GM18870 (cell line): ENCODE measurements around the gene DISP3.

ENCODE experiments used
- ATAC-seq: cut with Tn5 transposase; IDR thresholded peaks from one replicate; pipeline ENCODE4 v1.9.1; 2021; ENCODE audit warnings: moderate library complexity; ENCODE audit not compliant: unreplicated experiment

Gene DISP3

GRCh38 chr1:11505591-11506538 is 26.9 kb downstream of the DISP3 start:
- ATAC-seq: no peak

GRCh38 chr1:11507309-11507708 is 28.4 kb downstream of the DISP3 start:
- no peak for ATAC-seq

- ATAC-seq: no peak
Observed at GRCh38 chr1:11513681-11514080, 34.7 kb downstream of the DISP3 start.

GRCh38 chr1:11514366-11514765 is 35.4 kb downstream of the DISP3 start:
- no peak for ATAC-seq

GRCh38 chr1:11515368-11516300 is 36.7 kb downstream of the DISP3 start:
- ATAC-seq: no peak

- ATAC-seq: no peak
Observed at GRCh38 chr1:11516961-11517635, 38.1 kb downstream of the DISP3 start.

GRCh38 chr1:11518016-11518701 is 39.2 kb downstream of the DISP3 start:
- ATAC-seq: no peak

- no peak for ATAC-seq
Observed at GRCh38 chr1:11518791-11519628, 40.1 kb downstream of the DISP3 start.

GRCh38 chr1:11519629-11520031 is 40.7 kb downstream of the DISP3 start:
- no peak for ATAC-seq

GRCh38 chr1:11520531-11521233 is 41.7 kb downstream of the DISP3 start:
- no peak for ATAC-seq

GRCh38 chr1:11521582-11522399 is 42.8 kb downstream of the DISP3 start:
- ATAC-seq: no peak

GRCh38 chr1:11522400-11523235 is 43.7 kb downstream of the DISP3 start:
- no peak for ATAC-seq

- ATAC-seq: no peak
Observed at GRCh38 chr1:11523261-11523660, 44.3 kb downstream of the DISP3 start.

- ATAC-seq: no peak
Observed at GRCh38 chr1:11523746-11524464, 45.0 kb downstream of the DISP3 start.

- ATAC-seq: no peak
Observed at GRCh38 chr1:11524465-11525150, 45.7 kb downstream of the DISP3 start.

GRCh38 chr1:11525151-11525505 is 46.2 kb downstream of the DISP3 start:
- ATAC-seq: no peak
